GM19193 (cell line): ENCODE measurements around the gene SOX12.

Source experiments
- POLR2A ChIP-seq: IDR thresholded peaks from 4 replicates; pipeline ENCODE4 v1.6.1; 2011; ENCODE audit not compliant: insufficient read depth, insufficient read length; ENCODE audit errors: extremely low read depth

The SOX12 gene

GRCh38 chr20:373171-373890 lies 48.0 kb downstream of the SOX12 start:
- no peak for TF ChIP-seq POLR2A

GRCh38 chr20:375265-375889 lies 50.0 kb downstream of the SOX12 start:
- no peak for TF ChIP-seq POLR2A

- no peak for TF ChIP-seq POLR2A
Observed at GRCh38 chr20:376089-376488, 50.7 kb downstream of the SOX12 start.

- no peak for TF ChIP-seq POLR2A
Observed at GRCh38 chr20:376750-377149, 51.4 kb downstream of the SOX12 start.

- TF ChIP-seq POLR2A: no peak
Observed at GRCh38 chr20:378961-379336, 53.6 kb downstream of the SOX12 start.
